SK-N-SH (cell line): ENCODE data around the gene MAP3K2.

Source experiments
- EZH2phosphoT487 ChIP-seq: fragments of 200-600 bp; sonication (generic); IDR thresholded peaks from 2 replicates; pipeline ENCODE4 v1.6.1; 2017; ENCODE audit warnings: low read depth, mixed run types, mild to moderate bottlenecking, antibody characterized with exemption, moderate library complexity, borderline replicate concordance
- POLR2AphosphoS5 ChIP-seq: IDR thresholded peaks from 2 replicates; pipeline ENCODE4 v1.6.1; 2012; ENCODE audit warnings: low read depth, low read length
- TEAD4 ChIP-seq: IDR thresholded peaks from 2 replicates; pipeline ENCODE4 v1.4.0; 2012; ENCODE audit warnings: mild to moderate bottlenecking, borderline replicate concordance; ENCODE audit not compliant: insufficient read depth
- USF1 ChIP-seq: IDR thresholded peaks from 2 replicates; pipeline ENCODE4 v1.4.0; 2012; ENCODE audit warnings: low read depth, borderline replicate concordance
- YY1 ChIP-seq: IDR thresholded peaks from 2 replicates; pipeline ENCODE4 v1.4.0; 2012; ENCODE audit warnings: low read depth, mild to moderate bottlenecking

GRCh38 chr2:127270663-127271062 is 117.1 kb downstream of the MAP3K2 start:
- no peak for TF ChIP-seq EZH2phosphoT487
- no peak for TF ChIP-seq USF1
- TF ChIP-seq YY1 = no peak
- no peak for TF ChIP-seq POLR2AphosphoS5
- TF ChIP-seq TEAD4 = no peak
